Fibroblast of lung (primary cell): ENCODE results near the gene NUP210. TPM values are rescaled to one million over a fixed set of nuclear protein-coding genes. Genes with fewer than 3 reads are reported as not detected.

ENCODE experiments used
- DNase-seq, 2 donors: peaks; one replicate each; pipeline versions ENCODE4 v3.0.0 to v3.0.0-alpha.2; 2010; ENCODE audit warnings: low read depth in 2 of 2
- H2AFZ ChIP-seq: 2 replicates; pipeline ENCODE4 v1.5.1; 2012; ENCODE audit warnings: low read length, control low read depth, inconsistent platforms
- H3K27ac ChIP-seq: 2 replicates; pipeline ENCODE4 v1.5.1; 2011; ENCODE audit warnings: low read length, control low read depth; ENCODE audit not compliant: insufficient read depth
- H3K27me3 ChIP-seq: 2 replicates; pipeline ENCODE4 v1.5.1; 2011; ENCODE audit warnings: mild to moderate bottlenecking, low read length; ENCODE audit not compliant: control insufficient read depth, insufficient read depth
- H3K36me3 ChIP-seq: 2 replicates; pipeline ENCODE4 v1.5.1; 2011; ENCODE audit warnings: low read length; ENCODE audit not compliant: control insufficient read depth, insufficient read depth
- H3K4me1 ChIP-seq: 2 replicates; pipeline ENCODE4 v1.5.1; 2011; ENCODE audit warnings: low read length; ENCODE audit not compliant: control insufficient read depth, insufficient read depth; ENCODE audit errors: extremely low read depth
- H3K4me2 ChIP-seq: 2 replicates; pipeline ENCODE4 v1.5.1; 2011; ENCODE audit warnings: low read length, control low read depth; ENCODE audit not compliant: insufficient read depth; ENCODE audit errors: extremely low read depth
- H3K4me3 ChIP-seq, 4 experiments: fragments of 200-600 bp in 1 of 4; sonication (generic) in 1 of 4; replicated peaks in 1 of 4; 2 replicates each; pipeline ENCODE4 v1.5.1; 2011 to 2016; ENCODE audit warnings: low read length in 4 of 4, low read depth in 3 of 4, mild to moderate bottlenecking in 3 of 4, control low read depth in 2 of 4, inconsistent platforms in 1 of 4, mixed read lengths in 1 of 4; ENCODE audit not compliant: insufficient read depth in 1 of 4; ENCODE audit errors: control extremely low read depth in 1 of 4
- H3K79me2 ChIP-seq: 2 replicates; pipeline ENCODE4 v1.5.1; 2012; ENCODE audit warnings: mild to moderate bottlenecking, low read length, inconsistent platforms; ENCODE audit not compliant: control insufficient read depth, insufficient read depth
- H3K9ac ChIP-seq: 2 replicates; pipeline ENCODE4 v1.5.1; 2011; ENCODE audit warnings: mild to moderate bottlenecking, low read length, control low read depth; ENCODE audit not compliant: insufficient read depth
- H3K9me3 ChIP-seq: 2 replicates; pipeline ENCODE4 v1.5.1; 2012; ENCODE audit warnings: low read depth, low read length; ENCODE audit not compliant: control insufficient read depth, insufficient read depth
- H4K20me1 ChIP-seq: 2 replicates; pipeline ENCODE4 v1.5.1; 2011; ENCODE audit warnings: low read length; ENCODE audit not compliant: control insufficient read depth, insufficient read depth; ENCODE audit errors: extremely low read depth
- EZH2 ChIP-seq: IDR thresholded peaks from 2 replicates; pipeline ENCODE4 v1.5.1; 2012; ENCODE audit warnings: low read length, control low read depth, mild to moderate bottlenecking; ENCODE audit errors: missing control alignments
- polyA plus RNA-seq, 2 donors: library from polyadenylated mRNA; depleted of rRNA in 1 of 2; stranded (reverse) in 1 of 2; unstranded in 1 of 2; fragments of >200 nt; gene quantifications; 2 replicates each; pipeline ENCODE4 v1.2.1, GENCODE V29; 2011 to 2012; ENCODE audit warnings: missing spikeins in 1 of 2
- total RNA-seq: library from RNA; depleted of rRNA; stranded (reverse); fragments of >200 nt; gene quantifications from 2 replicates; pipeline ENCODE4 v1.2.1, GENCODE V29; 2014
- TF ChIP-seq, protein P1 (sequence below), 2 donors: IDR thresholded peaks in 1 of 2; conservative IDR thresholded peaks in 1 of 2; 1 replicate in 1 of 2; 2 replicates in 1 of 2; pipeline ENCODE4 v1.5.1; 2011 to 2012; ENCODE audit warnings: low read length in 2 of 2, control low read depth in 1 of 2, inconsistent platforms in 1 of 2, low read depth in 1 of 2, mild to moderate bottlenecking in 1 of 2

NUP210 gene
- total and polyA plus RNA-seq, 2 donors (not counting 1 experiment from before 2014, with no cell fraction given): 0.09 to 0.33 TPM

DNA sequence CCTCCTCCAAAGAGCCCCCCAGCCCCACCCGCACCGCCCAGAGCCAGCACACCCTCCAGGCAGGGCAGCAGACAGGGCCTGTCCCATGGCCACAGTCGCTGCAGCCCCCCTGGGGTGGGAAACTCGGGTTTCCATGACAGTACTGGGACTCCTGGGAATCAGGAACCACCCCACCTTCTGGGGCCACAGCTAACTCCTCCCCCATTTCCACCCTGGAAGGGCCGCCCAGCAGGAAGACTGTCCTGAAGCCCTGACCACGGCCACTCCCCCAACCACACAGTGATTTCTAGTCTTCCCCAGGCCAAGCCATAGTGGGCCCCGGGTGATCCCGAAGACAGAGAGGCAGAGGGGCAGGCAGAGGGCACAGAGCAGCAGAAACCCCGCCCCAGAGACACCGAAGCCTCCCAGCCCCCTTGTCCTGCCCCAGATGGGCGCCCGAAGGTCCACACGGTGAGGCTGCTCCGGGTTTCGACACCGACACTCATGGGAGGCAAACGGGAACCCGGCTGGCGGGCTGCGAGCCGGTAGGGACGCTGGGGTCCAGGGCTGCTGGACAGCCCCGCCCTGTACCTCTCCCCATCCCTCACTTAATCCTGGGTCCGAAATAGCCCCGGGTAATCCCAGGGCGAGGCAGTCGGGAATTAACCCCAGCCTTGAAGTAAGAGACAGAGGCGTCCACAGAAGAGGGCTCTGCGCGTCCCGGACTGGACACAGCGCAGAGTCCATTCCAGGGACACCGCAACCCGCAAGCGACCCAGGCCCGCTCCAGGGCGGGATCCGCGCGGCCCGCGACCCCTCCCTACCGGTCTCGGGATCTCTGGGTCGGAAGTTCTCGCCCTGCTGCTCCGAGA lies 138.4 kb downstream of the NUP210 start:
- H3K79me2 ChIP-seq: no peaks in the 10 kb centered on the region
- TF ChIP-seq, protein P1, sequence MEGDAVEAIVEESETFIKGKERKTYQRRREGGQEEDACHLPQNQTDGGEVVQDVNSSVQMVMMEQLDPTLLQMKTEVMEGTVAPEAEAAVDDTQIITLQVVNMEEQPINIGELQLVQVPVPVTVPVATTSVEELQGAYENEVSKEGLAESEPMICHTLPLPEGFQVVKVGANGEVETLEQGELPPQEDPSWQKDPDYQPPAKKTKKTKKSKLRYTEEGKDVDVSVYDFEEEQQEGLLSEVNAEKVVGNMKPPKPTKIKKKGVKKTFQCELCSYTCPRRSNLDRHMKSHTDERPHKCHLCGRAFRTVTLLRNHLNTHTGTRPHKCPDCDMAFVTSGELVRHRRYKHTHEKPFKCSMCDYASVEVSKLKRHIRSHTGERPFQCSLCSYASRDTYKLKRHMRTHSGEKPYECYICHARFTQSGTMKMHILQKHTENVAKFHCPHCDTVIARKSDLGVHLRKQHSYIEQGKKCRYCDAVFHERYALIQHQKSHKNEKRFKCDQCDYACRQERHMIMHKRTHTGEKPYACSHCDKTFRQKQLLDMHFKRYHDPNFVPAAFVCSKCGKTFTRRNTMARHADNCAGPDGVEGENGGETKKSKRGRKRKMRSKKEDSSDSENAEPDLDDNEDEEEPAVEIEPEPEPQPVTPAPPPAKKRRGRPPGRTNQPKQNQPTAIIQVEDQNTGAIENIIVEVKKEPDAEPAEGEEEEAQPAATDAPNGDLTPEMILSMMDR (conservative IDR thresholded peaks at IDR 0.05 in 1 of 2, IDR thresholded peaks at IDR 0.05 in 1 of 2; ENCODE audit: low read depth in 1 of 2, low read length in 2 of 2): no peak
- TF ChIP-seq EZH2: peak; percentile 68
- H3K36me3 ChIP-seq: no peaks in the 10 kb centered on the region
- no peak for DNase-seq
- no peak overlapping the region for H3K4me3 ChIP-seq
- no peak overlapping the region for H2AFZ ChIP-seq
- no peaks in the 10 kb centered on the region for H4K20me1 ChIP-seq
- no peak overlapping the region for H3K4me2 ChIP-seq
- no peaks in the 10 kb centered on the region for H3K9me3 ChIP-seq
- H3K4me1 ChIP-seq: no peaks in the 10 kb centered on the region
- H3K27me3 ChIP-seq: peaks cover 26% of the 10 kb centered on the region
- no peak overlapping the region for H3K9ac ChIP-seq
- no peak overlapping the region for H3K27ac ChIP-seq

DNA sequence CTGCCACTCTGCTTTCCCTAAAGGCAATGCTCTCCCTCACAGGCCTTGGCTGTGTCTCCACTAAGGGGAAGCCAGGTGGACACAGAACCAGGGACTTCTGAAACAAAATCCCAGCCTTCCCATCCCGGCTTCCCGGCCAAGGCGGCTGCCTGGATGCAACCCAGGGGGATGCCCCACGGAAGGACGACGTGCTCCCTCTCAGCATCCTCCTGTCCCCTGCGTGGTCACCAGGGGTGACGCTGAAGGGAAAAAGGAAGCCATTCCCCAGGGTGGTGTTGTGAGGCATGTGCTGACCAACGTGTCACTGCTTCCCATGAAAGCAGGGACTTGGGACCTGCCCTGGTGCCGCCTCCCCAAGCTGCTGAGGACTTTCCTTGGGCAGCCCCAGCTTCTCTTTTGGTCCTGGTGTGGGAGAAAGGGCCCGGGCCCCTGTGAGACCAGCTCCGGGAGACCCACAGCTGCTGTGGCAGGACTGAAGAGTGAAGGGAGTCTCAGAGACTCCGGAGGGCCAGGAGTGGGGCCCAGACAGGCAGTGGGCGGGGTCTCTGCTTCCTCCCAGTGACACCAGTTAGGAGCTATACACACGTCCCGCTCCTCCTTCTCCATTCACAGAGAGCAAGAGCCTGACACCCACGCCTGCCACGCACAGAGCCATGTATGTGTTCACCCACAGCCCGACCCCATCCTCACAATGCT lies 139.2 kb downstream of the NUP210 start:
- no peak overlapping the region for H3K4me2 ChIP-seq
- H3K27me3 ChIP-seq: peaks cover 26% of the 10 kb centered on the region
- no peaks in the 10 kb centered on the region for H4K20me1 ChIP-seq

More for the DNA sequence above, 139.2 kb downstream of the NUP210 start:
- Histone ChIP-seq H3K4me3 (no peak overlapping the region), H2AFZ (no peak overlapping the region), H3K36me3 (no peaks in the 10 kb centered on the region), H3K79me2 (no peaks in the 10 kb centered on the region), H3K4me1 (no peaks in the 10 kb centered on the region), H3K9me3 (no peaks in the 10 kb centered on the region), H3K9ac (no peak overlapping the region), H3K27ac (no peak overlapping the region)
- TF ChIP-seq, protein P1 (conservative IDR thresholded peaks at IDR 0.05 in 1 of 2, IDR thresholded peaks at IDR 0.05 in 1 of 2; ENCODE audit: low read depth in 1 of 2, low read length in 2 of 2): no peak
- no peak for DNase-seq
